ENCODE data around the gene STX10.

Gene STX10

GRCh38 chr19:13118424-13119193 lies 31.6 kb downstream of the STX10 start:
- DNase-seq, result no peak

GRCh38 chr19:13117772-13118423 lies 32.3 kb downstream of the STX10 start, which contains the start of gene NACC1:
TSS of gene NACC1 (plus strand) at chr19:13118264. CDS start at chr19:13135208, 16,944 bp downstream.
- peak; percentile 93 for DNase-seq

DNA sequence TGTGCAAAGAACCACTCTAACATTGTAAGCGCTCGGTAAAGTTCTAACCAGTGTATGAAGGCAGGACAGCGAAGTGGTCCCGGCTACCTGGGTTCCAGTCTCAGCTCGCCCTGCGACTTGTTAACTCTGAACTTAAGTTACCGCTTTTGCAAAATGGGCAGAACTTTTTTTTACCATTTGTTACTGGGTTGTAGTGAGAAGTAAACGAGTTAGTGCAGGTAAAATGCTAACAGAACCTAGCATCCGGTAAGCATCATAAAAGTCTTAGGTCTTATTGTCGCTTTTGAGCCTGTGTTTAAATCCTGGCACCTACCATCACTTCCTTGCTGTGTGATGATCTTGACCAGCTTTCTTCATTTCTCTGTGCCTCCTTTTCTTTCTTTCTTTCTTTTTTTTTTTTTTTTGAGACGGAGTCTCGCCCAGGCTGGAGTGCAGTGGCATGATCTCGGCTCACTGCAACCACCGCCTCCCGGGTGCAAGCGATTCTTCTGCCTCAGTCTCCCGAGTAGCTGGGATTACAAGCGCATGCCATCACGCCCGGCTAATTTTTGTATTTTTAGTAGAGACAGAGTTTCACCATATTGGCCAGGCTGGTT lies 32.9 kb downstream of the STX10 start:
- no peak for DNase-seq

GRCh38 chr19:13116282-13117175 lies 33.6 kb downstream of the STX10 start, which contains the start of gene TRMT1:
TSS of gene TRMT1 (minus strand) at chr19:13116740. CDS start at chr19:13116399, 341 bp downstream.
- DNase-seq, result peak; percentile 96

- DNase-seq, result no peak
Measured at GRCh38 chr19:13115936-13116281, 34.3 kb downstream of the STX10 start.

- no peak for DNase-seq
Measured at GRCh38 chr19:13112555-13112954, 37.6 kb downstream of the STX10 start.

- no peak for DNase-seq
Measured at GRCh38 chr19:13110099-13110610, 40.0 kb downstream of the STX10 start.

DNA sequence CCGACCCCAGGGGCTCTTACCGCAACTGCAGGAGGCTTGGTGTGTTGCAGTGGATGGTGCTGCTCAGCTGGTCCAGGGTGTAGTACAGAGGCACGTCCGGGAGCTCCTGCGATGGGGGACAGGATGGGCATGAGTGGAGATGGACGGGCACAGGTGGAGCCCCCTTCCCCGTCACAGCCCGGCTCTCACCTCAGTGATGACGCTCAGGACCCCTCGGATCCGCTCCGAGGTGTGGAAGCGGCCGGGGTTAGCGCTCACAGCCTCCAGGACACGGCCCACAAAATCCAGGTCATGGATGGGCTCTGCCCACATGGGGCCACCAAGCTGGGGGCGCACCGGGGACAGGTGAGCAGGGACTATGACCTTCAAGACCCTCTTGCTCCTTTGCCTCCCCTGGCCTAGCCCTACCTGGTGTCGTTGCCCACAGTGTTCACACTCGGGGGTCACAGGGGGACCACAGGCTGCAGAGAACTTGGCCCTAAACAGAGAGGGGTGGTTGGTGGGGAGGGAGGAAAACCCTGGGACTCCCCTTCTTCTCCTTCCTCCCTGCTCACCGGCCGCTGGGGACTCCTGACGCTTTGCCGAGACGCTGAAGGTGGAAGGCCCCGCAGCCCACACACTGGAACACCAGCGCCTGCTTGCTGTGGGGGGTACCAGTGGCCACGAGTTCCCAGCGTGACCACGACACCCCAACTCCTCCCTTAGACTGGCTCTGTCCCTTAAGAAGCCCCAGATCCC lies 40.6 kb downstream of the STX10 start:
- DNase-seq, result no peak

GRCh38 chr19:13104848-13105711 lies 45.1 kb downstream of the STX10 start:
- DNase-seq, result no peak

- peak; percentile 49 for DNase-seq
Measured at GRCh38 chr19:13104360-13104847, 45.8 kb downstream of the STX10 start.

DNA sequence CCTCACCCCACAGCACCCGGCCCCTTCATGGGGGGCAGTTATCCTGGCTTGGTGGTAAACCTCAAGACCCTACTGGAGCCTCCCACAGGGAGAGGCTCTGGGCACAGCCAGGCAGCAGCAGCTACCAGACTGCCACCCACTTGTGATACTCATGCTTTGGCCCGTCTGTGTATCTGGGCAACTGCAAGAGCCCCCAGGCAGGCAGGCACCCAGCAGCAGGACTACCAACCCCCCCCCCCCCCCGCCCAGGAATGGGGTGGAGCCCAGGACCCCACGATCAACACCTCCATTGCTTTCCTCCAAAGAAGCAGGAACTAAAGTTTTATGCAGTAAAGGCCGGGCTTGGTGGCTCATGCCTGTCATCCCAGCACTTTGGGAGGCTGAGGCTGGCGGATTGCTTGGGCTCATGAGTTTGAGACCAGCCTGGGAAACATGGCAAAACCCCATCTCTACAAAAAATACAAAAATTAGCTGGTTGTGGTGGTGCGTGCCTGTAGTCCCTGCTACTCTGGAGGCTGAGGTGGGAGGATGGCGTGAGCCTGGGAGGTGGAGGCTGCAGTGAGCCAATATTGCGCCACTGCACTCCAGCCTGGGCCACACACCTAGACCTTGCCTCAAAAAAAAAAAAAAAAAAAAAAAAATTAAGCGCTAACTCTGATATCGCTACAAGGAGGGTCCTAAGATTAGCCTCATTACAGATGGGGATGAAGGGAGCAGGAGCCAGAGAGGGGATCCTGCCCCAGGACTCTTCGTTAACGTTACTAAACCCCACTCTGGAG lies 46.4 kb downstream of the STX10 start:
- no peak for DNase-seq

DNA sequence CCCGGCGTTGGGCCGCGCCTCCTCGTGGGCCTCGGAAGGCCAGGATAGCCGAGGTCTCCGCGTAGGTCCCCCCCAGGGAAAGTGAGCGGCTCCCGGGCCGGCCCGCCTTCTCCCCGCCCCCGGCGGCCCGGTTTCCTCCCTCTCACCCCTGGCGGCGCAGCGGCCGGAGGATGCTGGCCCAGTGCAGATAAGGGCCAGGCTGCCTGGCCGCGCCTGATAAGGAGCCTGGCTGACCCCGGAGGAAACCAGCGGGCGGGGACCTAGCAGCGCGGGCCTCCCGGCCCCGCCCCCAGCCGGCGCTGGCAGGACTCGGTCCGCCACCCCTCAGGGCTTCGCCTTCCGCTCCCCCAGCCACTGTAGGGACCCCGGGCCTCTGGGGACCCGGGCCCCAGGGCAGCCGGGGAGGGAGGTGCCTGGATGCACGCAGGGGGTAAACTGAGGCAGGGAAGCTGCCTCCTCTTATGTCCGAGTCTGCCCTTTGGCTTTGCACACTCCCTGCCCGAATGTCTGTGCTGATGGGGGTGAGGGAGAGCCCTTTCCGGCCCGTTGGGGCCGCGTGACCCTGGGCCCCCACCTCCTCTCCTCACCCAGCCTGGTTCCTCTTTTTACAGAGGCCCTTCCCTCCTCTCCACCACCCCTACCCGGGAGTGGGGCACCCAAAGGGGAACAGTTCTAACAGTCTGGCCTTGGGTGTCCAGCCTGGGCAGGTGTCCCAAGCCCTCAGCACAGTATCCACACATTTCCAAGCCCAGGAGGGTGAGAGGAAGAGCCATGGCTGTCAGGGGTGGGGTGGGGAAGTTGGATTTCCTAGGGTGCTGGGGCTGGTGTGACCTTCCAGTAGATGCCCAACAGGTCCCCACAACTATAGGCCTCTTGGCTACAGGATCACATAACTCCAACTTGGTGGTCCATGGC lies 47.3 kb downstream of the STX10 start, which contains the start of gene LYL1:
Gene LYL1, minus strand, starts transcription at position 193 of the 915 bp plus-strand sequence. CDS start 1,687 bp downstream, outside the sequence.
- DNase-seq, result peak; percentile 74

DNA sequence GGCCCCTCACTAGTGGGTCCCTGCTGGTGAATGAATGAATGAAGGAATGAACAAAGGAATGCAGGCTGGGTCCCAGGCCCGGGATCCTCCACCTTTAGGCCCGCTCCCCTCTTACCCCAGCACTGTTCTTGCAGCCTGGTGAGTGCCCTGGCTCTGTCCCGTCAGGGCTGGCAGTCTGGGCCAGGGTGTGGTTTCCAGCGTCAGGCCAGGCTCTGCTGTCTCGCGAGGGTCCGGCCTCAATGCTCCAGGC lies 47.8 kb downstream of the STX10 start:
- peak; percentile 37 for DNase-seq

GRCh38 chr19:13101590-13102415 lies 48.4 kb downstream of the STX10 start:
- DNase-seq, result no peak

DNA sequence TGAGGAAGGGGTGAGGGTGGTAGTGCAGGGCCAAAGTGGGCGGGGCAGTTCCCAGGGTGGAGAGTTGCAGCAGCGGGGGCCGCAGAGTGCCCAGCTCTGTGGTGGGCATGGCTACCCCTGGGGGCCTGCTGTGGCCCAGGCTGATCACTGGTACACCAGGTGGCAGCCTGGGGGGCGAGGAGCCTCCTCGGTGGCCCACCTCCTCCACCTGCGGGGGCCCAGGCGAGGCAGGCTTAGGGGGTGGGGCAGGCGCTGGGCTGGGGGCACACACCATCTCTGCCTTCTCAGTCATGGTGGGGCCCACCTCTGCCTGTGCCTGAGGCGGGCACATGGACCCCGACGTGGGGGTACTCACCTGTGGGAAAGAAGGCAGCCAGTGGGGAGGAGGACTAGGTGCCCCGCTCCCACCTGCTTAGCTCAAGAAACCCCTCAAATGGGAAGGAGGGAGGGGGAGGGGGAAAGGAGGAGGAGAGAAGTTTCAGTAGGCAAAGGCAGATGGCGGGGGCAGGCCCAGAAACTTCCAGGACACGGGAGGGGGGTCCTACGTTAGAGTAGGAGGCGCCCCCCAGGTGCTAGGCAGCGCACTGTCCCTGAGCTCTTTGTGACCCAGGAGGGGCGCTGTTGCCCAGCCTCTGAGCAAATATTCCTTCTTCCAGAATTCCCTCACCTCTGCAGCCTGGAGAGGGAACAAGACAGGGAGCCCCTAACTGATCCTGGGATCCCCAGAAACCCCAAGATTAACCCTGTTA lies 49.2 kb downstream of the STX10 start:
- DNase-seq, result no peak

DNA sequence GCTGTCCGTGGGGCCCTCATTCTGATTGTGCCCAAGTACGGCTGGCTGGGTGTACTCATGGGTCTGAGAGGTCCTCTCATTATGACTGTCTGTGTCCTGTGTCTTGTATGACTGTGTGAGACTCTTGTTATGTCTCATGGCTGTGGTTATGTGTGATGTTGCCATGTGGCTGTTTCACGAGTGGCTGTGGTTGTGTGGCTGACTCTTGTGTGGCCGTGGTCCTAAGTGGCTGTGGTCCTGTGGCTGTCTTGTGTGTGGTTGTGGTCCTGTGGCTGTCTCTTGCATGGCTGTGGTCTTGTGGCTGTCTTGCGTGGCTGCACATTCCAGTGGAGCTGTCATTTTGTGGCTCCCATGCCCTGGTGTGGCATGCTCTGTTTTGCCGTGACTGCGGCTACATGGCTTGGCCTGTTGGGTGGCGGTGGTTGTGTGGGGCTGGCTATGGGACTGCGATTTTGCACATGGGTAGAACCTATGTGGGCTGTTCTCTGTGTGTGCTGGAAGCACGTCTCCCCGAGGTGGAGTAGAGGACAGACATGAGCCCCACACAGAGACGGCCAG lies 50.1 kb downstream of the STX10 start:
- DNase-seq, result peak; percentile 56

All from inflammatory macrophage treated with lipopolysaccharide for 4 hours (primary cell).